GM23338 (cell line): ENCODE data around the gene SPRY4. TPM values are rescaled to one million over a fixed set of nuclear protein-coding genes. Genes with fewer than 3 reads are reported as not detected.

ENCODE experiments used
- CREB1 ChIP-seq: fragments of 250-450 bp; sonication (Bioruptor Pico); IDR thresholded peaks from 2 replicates; pipeline ENCODE4 v1.5.0; 2020; ENCODE audit warnings: low read depth, mild to moderate bottlenecking, moderate library complexity
- EZH2 ChIP-seq: fragments of 200-600 bp; sonication (generic); IDR thresholded peaks from one replicate; pipeline ENCODE4 v1.8.0; 2017; ENCODE audit warnings: antibody characterized with exemption, mild to moderate bottlenecking, low read depth; ENCODE audit not compliant: unreplicated experiment
- EZH2phosphoT487 ChIP-seq: fragments of 200-600 bp; sonication (generic); IDR thresholded peaks from one replicate; pipeline ENCODE4 v1.8.1; 2018; ENCODE audit warnings: antibody characterized with exemption; ENCODE audit not compliant: unreplicated experiment
- NANOG ChIP-seq: IDR thresholded peaks from 2 replicates; pipeline ENCODE4 v1.6.1; 2016; ENCODE audit warnings: antibody characterized with exemption, borderline replicate concordance
- POLR2AphosphoS5 ChIP-seq: IDR thresholded peaks from 2 replicates; pipeline ENCODE4 v1.6.1; 2016; ENCODE audit warnings: antibody characterized with exemption, low read depth
- STAT1 ChIP-seq: IDR thresholded peaks from one replicate; pipeline ENCODE4 v1.6.1; 2016; ENCODE audit warnings: antibody characterized with exemption; ENCODE audit not compliant: unreplicated experiment
- ZNF331 ChIP-seq: fragments of 250-450 bp; sonication (Bioruptor Pico); IDR thresholded peaks from 2 replicates; pipeline ENCODE4 v1.5.0; 2020; ENCODE audit warnings: low read depth, mild to moderate bottlenecking, moderate library complexity
- polyA plus RNA-seq: library from polyadenylated mRNA; unstranded; fragments of >200 nt; fragmentation: Nextera tagmentation; extraction: Ambion mirVana; gene quantifications from 2 replicates; pipeline ENCODE4 v1.2.1, GENCODE V29; 2016
- total RNA-seq: library from RNA; depleted of rRNA; stranded (reverse); fragments of >200 nt; shearing (Covaris generic); gene quantifications from 2 replicates; pipeline ENCODE4 v1.2.3, GENCODE V29; 2014
- TF ChIP-seq, protein P1 (sequence below): fragments of 250-450 bp; sonication (Bioruptor Pico); IDR thresholded peaks from 2 replicates; pipeline ENCODE4 v1.5.0; 2020; ENCODE audit warnings: mild to moderate bottlenecking, moderate library complexity
- TF ChIP-seq, protein P2 (sequence below): IDR thresholded peaks from 2 replicates; pipeline ENCODE4 v1.6.1; 2016; ENCODE audit warnings: antibody characterized with exemption
- TF ChIP-seq, protein P3 (sequence below), 2 experiments: fragments of 200-600 bp in 1 of 2; sonication (generic) in 1 of 2; conservative IDR thresholded peaks; 2 replicates each; pipeline versions ENCODE4 v1.5.1 to v1.6.1; 2016 to 2017; ENCODE audit warnings: antibody characterized with exemption in 2 of 2, low read depth in 2 of 2, mild to moderate bottlenecking in 2 of 2, moderate library complexity in 1 of 2

Gene SPRY4
- total and polyA plus RNA-seq, 2 experiments from 2014 or later, result 70.6 to 240 TPM

DNA sequence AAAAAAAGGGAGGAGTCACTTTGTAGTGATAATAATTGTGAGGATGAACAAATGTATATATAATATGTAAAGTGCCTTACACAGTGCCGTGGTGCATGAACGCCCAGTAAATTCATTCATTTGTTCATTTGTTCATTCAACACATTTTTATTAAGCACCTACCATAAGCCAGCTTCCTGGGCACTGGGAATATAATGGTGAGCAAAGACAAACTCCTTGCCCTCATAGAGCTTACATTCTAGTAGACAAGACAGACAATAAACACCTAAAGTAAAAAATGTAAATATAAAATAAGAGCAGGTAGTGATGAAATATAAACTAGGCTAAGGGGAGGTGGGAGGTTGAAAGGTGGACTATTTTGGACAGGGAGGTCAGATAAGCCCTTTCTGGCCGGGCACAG is 32.0 kb downstream of the SPRY4 start (continued):
- TF ChIP-seq, protein P1, sequence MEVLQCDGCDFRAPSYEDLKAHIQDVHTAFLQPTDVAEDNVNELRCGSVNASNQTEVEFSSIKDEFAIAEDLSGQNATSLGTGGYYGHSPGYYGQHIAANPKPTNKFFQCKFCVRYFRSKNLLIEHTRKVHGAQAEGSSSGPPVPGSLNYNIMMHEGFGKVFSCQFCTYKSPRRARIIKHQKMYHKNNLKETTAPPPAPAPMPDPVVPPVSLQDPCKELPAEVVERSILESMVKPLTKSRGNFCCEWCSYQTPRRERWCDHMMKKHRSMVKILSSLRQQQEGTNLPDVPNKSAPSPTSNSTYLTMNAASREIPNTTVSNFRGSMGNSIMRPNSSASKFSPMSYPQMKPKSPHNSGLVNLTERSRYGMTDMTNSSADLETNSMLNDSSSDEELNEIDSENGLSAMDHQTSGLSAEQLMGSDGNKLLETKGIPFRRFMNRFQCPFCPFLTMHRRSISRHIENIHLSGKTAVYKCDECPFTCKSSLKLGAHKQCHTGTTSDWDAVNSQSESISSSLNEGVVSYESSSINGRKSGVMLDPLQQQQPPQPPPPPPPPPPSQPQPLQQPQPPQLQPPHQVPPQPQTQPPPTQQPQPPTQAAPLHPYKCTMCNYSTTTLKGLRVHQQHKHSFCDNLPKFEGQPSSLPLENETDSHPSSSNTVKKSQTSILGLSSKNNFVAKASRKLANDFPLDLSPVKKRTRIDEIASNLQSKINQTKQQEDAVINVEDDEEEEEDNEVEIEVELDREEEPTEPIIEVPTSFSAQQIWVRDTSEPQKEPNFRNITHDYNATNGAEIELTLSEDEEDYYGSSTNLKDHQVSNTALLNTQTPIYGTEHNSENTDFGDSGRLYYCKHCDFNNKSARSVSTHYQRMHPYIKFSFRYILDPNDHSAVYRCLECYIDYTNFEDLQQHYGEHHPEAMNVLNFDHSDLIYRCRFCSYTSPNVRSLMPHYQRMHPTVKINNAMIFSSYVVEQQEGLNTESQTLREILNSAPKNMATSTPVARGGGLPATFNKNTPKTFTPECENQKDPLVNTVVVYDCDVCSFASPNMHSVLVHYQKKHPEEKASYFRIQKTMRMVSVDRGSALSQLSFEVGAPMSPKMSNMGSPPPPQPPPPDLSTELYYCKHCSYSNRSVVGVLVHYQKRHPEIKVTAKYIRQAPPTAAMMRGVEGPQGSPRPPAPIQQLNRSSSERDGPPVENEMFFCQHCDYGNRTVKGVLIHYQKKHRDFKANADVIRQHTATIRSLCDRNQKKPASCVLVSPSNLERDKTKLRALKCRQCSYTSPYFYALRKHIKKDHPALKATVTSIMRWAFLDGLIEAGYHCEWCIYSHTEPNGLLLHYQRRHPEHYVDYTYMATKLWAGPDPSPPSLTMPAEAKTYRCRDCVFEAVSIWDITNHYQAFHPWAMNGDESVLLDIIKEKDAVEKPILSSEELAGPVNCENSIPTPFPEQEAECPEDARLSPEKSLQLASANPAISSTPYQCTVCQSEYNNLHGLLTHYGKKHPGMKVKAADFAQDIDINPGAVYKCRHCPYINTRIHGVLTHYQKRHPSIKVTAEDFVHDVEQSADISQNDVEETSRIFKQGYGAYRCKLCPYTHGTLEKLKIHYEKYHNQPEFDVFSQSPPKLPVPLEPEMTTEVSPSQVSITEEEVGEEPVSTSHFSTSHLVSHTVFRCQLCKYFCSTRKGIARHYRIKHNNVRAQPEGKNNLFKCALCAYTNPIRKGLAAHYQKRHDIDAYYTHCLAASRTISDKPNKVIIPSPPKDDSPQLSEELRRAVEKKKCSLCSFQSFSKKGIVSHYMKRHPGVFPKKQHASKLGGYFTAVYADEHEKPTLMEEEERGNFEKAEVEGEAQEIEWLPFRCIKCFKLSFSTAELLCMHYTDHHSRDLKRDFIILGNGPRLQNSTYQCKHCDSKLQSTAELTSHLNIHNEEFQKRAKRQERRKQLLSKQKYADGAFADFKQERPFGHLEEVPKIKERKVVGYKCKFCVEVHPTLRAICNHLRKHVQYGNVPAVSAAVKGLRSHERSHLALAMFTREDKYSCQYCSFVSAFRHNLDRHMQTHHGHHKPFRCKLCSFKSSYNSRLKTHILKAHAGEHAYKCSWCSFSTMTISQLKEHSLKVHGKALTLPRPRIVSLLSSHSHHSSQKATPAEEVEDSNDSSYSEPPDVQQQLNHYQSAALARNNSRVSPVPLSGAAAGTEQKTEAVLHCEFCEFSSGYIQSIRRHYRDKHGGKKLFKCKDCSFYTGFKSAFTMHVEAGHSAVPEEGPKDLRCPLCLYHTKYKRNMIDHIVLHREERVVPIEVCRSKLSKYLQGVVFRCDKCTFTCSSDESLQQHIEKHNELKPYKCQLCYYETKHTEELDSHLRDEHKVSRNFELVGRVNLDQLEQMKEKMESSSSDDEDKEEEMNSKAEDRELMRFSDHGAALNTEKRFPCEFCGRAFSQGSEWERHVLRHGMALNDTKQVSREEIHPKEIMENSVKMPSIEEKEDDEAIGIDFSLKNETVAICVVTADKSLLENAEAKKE, result no peak
- TF ChIP-seq POLR2AphosphoS5 (no peak), CREB1 (CRISPR knock-in tag) (no peak), STAT1 (no peak), NANOG (no peak), EZH2 (no peak), ZNF331 (CRISPR knock-in tag) (no peak), EZH2phosphoT487 (no peak)
- TF ChIP-seq, protein P2, sequence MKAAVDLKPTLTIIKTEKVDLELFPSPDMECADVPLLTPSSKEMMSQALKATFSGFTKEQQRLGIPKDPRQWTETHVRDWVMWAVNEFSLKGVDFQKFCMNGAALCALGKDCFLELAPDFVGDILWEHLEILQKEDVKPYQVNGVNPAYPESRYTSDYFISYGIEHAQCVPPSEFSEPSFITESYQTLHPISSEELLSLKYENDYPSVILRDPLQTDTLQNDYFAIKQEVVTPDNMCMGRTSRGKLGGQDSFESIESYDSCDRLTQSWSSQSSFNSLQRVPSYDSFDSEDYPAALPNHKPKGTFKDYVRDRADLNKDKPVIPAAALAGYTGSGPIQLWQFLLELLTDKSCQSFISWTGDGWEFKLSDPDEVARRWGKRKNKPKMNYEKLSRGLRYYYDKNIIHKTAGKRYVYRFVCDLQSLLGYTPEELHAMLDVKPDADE, result no peak
- TF ChIP-seq, protein P3, sequence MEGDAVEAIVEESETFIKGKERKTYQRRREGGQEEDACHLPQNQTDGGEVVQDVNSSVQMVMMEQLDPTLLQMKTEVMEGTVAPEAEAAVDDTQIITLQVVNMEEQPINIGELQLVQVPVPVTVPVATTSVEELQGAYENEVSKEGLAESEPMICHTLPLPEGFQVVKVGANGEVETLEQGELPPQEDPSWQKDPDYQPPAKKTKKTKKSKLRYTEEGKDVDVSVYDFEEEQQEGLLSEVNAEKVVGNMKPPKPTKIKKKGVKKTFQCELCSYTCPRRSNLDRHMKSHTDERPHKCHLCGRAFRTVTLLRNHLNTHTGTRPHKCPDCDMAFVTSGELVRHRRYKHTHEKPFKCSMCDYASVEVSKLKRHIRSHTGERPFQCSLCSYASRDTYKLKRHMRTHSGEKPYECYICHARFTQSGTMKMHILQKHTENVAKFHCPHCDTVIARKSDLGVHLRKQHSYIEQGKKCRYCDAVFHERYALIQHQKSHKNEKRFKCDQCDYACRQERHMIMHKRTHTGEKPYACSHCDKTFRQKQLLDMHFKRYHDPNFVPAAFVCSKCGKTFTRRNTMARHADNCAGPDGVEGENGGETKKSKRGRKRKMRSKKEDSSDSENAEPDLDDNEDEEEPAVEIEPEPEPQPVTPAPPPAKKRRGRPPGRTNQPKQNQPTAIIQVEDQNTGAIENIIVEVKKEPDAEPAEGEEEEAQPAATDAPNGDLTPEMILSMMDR (conservative IDR thresholded peaks at IDR 0.05; ENCODE audit: low read depth in 2 of 2), result no peak
